Measurements from ENCODE around the gene RNF157. TPM values are rescaled to one million over a fixed set of nuclear protein-coding genes. Genes with fewer than 3 reads are reported as not detected.

Gene RNF157
- total and polyA plus RNA-seq, 9 of the 15 experiments (the other 6 are each of a cell fraction or from before 2014, with no cell fraction given): 8.1 to 31.7 (median 20.8) TPM

GRCh38 chr17:76170114-76170513 lies 70.2 kb downstream of the RNF157 start:
- FAIRE-seq: no peak
- intact Hi-C loops (cut with micrococcal nuclease): no loop called here
- Histone ChIP-seq H4K20me1 (replicated peaks; ENCODE audit: control insufficient read depth, insufficient read depth, low read length) (no peaks in the 10 kb centered on the region), H3K9me3 (replicated peaks; ENCODE audit: control insufficient read depth, insufficient read depth, low read depth, low read length) (no peaks in the 10 kb centered on the region), H2AFZ (ENCODE audit: low read depth, low read length) (no peak overlapping the region), H3K36me3 (ENCODE audit: control insufficient read depth, insufficient read depth, low read length) (peaks cover 39% of the 10 kb centered on the region; the same call in 2 of the 3 replicates), H3K4me3 (no peak overlapping the region), H3K4me1 (replicated peaks in 1 of 2; ENCODE audit: control insufficient read depth in 2 of 2, insufficient read depth in 2 of 2, low read length in 2 of 2) (no peaks in the 10 kb centered on the region; a peak in 1 of 5 replicates), H3K9me1 (ENCODE audit: control insufficient read depth, insufficient read depth, low read length) (no peaks in the 10 kb centered on the region), H3K9ac (ENCODE audit: insufficient read depth in 1 of 2, low read depth in 2 of 2, low read length in 2 of 2) (no peak overlapping the region), H3K27ac (ENCODE audit: extremely low read depth, low read depth, low read length) (no peak overlapping the region), H3K4me2 (ENCODE audit: insufficient read depth, low read length) (no peak overlapping the region), H3K27me3 (ENCODE audit: control insufficient read depth in 2 of 2, insufficient read depth in 2 of 2, low read length in 2 of 2) (no peaks in the 10 kb centered on the region), H3K79me2 (ENCODE audit: control insufficient read depth, insufficient read depth, low read length) (no peaks in the 10 kb centered on the region)
- no peak for DNase-seq (ENCODE audit: extremely low read depth in 1 of 4, low spot score in 3 of 4)
- in situ Hi-C loops (cut with MboI): no loop called here
- ATAC-seq: no peak
- CTCF ChIA-PET (ENCODE audit: low intra/inter-chr PET ratio): no interaction called here
- TF ChIP-seq ZNF778 (CRISPR knock-in tag; IDR thresholded peaks at IDR 0.05): no peak
- no peak for TF ChIP-seq ZNF395 (CRISPR knock-in tag; IDR thresholded peaks at IDR 0.05)
- TF ChIP-seq KLF13 (tag; IDR thresholded peaks at IDR 0.05; ENCODE audit: borderline replicate concordance, low read depth): no peak
- TF ChIP-seq STAT5B (CRISPR knock-in tag; IDR thresholded peaks at IDR 0.05): no peak
- TF ChIP-seq ELF1 (tag; IDR thresholded peaks at IDR 0.05): no peak
- TF ChIP-seq ATF7 (IDR thresholded peaks at IDR 0.05): no peak
- no peak for TF ChIP-seq CREBBP (IDR thresholded peaks at IDR 0.05; ENCODE audit: low read depth, low read length)
- TF ChIP-seq NFE2L1 (tag; IDR thresholded peaks at IDR 0.05; ENCODE audit: borderline replicate concordance, low read depth): no peak
- POLR2A ChIA-PET: interaction anchor here (0.9 kb wide), 1 partner anchor 17 kb away, joined by 3 read pairs; no protein-coding TSS in a partner anchor
- 64% methylated on average over 1 of the region's 1 CpG for whole genome bisulfite sequencing (ENCODE audit: insufficient coverage, low coverage, missing lambda C conversion rate)
- no TSS peak for BruUV-seq (replicated peaks)
